Psoas muscle (tissue), 8 donors: Measurements from ENCODE around the gene PRSS27. TPM values are rescaled to one million over a fixed set of nuclear protein-coding genes. Genes with fewer than 3 reads are reported as not detected.
"Not testable (repeated sequence)": the region's sequence is repeated elsewhere in the genome, so short reads cannot be mapped to it uniquely, and the experiment has no call there.

Experiments used
- ATAC-seq, 4 donors: fragments of 200-7000 bp; cut with Tn5 transposase; one replicate each; pipeline ENCODE4 v1.9.1; 2020; ENCODE audit warnings: moderate library complexity in 3 of 4, mild to moderate bottlenecking in 2 of 4
- DNase-seq, 2 donors: peaks; one replicate each; pipeline ENCODE4 v3.0.0-alpha.2; 2020
- H3K27ac ChIP-seq: fragments of 200-600 bp; one replicate; pipeline ENCODE4 v1.8.0; 2022
- H3K27me3 ChIP-seq, 3 donors: fragments of 200-600 bp in 1 of 3; one replicate each; pipeline versions ENCODE4 v1.6.1 to v1.8.0; 2013 to 2022; ENCODE audit warnings: low read length in 2 of 3, mild to moderate bottlenecking in 2 of 3, moderate library complexity in 1 of 3; ENCODE audit not compliant: insufficient read depth in 3 of 3
- H3K36me3 ChIP-seq, 2 donors: fragments of 200-600 bp in 1 of 2; one replicate each; pipeline versions ENCODE4 v1.6.1 to v1.8.0; 2013 to 2022; ENCODE audit warnings: low read depth in 1 of 2, mild to moderate bottlenecking in 1 of 2, moderate library complexity in 1 of 2; ENCODE audit not compliant: insufficient read depth in 1 of 2
- H3K4me1 ChIP-seq: fragments of 200-600 bp; one replicate; pipeline ENCODE4 v1.8.0; 2022
- H3K4me3 ChIP-seq: fragments of 200-600 bp; one replicate; pipeline ENCODE4 v1.8.0; 2022; ENCODE audit warnings: mild to moderate bottlenecking
- H3K9me3 ChIP-seq: fragments of 200-600 bp; one replicate; pipeline ENCODE4 v1.8.0; 2022
- CTCF ChIP-seq: fragments of 200-600 bp; IDR thresholded peaks from one replicate; pipeline ENCODE4 v1.8.0; 2022; ENCODE audit warnings: antibody characterized with exemption
- WGBS, 3 donors: extraction: QIAGEN DNeasy Blood & Tissue Kit; methylation state at CpG; one replicate each; pipeline versions ENCODE4 v1.1.6 to v1.1.7; 2013; 5-methylcytosine and 5-hydroxymethylcytosine counted together
- intact Hi-C, 2 donors: fragments of 100-400 bp; cut with DNase I; formaldehyde crosslinking; loops; one replicate each; pipeline versions ENCODE4 v1.11.0 to v1.14.2; 2022
- polyA plus RNA-seq, 3 donors: library from polyadenylated mRNA; stranded (reverse); fragments of 200-250 nt; gene quantifications; one replicate each; pipeline ENCODE4 v1.2.3, GENCODE V29; 2013
- total RNA-seq, 4 donors: library from RNA; stranded (reverse); fragmentation: NEBNext Ultra II Directional in 2 of 4; extraction: Animal tissue kit (Norgen Biotek cat#: 25700) in 2 of 4; gene quantifications; one replicate each; pipeline versions ENCODE4 v1.2.1 to v1.2.4, GENCODE V29; 2021 to 2023
- donor health status: healthy with polysubstance abuse.
- donor health status: DM: no; HTN: no; CAD: no; lungs with moderate emphysema.
- donor health status: Bipolar disorder and iron deficiency.
- donor health status: healthy.
- donor health status: DM: yes; HTN: yes; CAD: no.
- donor health status: DM: no; HTN: no; CAD: no.
- donor health status: DM: no; HTN: no; CAD: no.
- donor health status: DM: yes; HTN: yes; CAD: no.

Gene PRSS27
- total and polyA plus RNA-seq, 7 donors = 0.07 to 0.34 (median 0.20) TPM; not detected in 2

GRCh38 chr16:2670017-2670416 lies 50.0 kb downstream of the PRSS27 start:
- 10 to 14% (median 11%) methylated on average over 15 of the region's 15 CpGs for WGBS, 3 donors
- peaks cover 31% of the 10 kb centered on the region for H3K4me1 ChIP-seq
- peak; percentile 67 for TF ChIP-seq CTCF
- intact Hi-C loops = loop anchor here in 1 of 2 donors (10.0 kb wide), 1 partner anchor 195 kb away; no protein-coding TSS in a partner anchor
- not testable (repeated sequence) for H3K9me3 ChIP-seq, ATAC-seq, H3K27me3 ChIP-seq
- DNase-seq = peak; percentile 76 to 85
- H3K27ac ChIP-seq = peak overlapping the region; percentile 55
- peak overlapping the region; percentile 34 for H3K4me3 ChIP-seq
- H3K36me3 ChIP-seq = peaks cover 0 to 36% of the 10 kb centered on the region in 2 donors

- H3K27me3 ChIP-seq, ATAC-seq, intact Hi-C loops, H3K9me3 ChIP-seq, DNase-seq: not testable (repeated sequence)
- H3K36me3 ChIP-seq = peaks cover 0 to 36% of the 10 kb centered on the region in 2 donors
- H3K4me1 ChIP-seq = peaks cover 31% of the 10 kb centered on the region
- peak overlapping the region; percentile 55 for H3K27ac ChIP-seq
- H3K4me3 ChIP-seq = peak overlapping the region; percentile 34
- WGBS, 3 donors = 75 to 81% (median 75%) methylated on average over 9 to 10 of the region's 10 CpGs
Measured at GRCh38 chr16:2669587-2669986, 50.4 kb downstream of the PRSS27 start.

DNA sequence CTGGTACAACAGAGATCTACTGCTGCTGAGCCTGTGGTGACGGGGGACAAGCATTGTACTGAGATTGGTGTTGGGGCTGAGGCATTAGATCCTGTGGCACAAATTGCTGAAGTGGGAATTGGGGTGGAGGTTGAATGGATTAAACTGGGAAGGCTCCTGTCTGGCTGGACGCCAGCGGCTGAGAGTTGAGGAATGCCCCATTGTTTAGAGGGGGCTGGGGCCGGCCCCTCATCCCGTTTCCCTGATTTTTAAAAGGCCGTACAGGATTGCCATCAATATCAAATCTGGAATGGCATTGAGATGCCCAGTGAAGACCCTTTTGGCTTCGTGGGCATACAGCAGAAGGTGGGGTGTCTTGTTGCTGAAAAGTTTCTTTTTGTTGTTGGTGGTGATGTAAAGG lies 53.4 kb downstream of the PRSS27 start:
- H3K9me3 ChIP-seq, DNase-seq, H3K27me3 ChIP-seq, ATAC-seq, intact Hi-C loops, H3K27ac ChIP-seq, H3K4me3 ChIP-seq: not testable (repeated sequence)
- WGBS, 3 donors = 62 to 76% (median 73%) methylated on average over 7 of the region's 7 CpGs
- H3K4me1 ChIP-seq = peaks cover 17% of the 10 kb centered on the region
- peaks cover 0 to 55% of the 10 kb centered on the region in 2 donors for H3K36me3 ChIP-seq

DNA sequence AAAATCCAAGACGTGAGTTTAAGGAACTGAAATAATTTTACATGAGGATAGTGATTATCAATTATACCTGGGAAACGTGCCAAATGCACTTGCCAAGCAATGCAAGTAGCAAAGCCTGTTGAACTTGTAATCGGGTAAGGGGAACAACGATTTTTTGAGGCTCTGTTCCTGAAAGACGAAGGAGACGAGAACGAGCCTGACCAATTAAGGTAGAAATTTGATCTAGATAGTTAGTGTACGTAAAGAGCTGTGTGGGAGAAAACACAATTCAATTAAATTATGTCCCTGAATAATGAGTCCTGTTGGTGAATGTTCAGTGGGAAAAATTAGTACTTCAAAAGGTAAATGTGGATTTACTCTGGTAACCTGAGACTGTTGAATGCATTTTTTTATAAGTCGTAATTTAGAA lies 55.4 kb downstream of the PRSS27 start:
- intact Hi-C loops = no loop called here
- H3K4me3 ChIP-seq = no peak overlapping the region
- peaks cover 3% of the 10 kb centered on the region for H3K4me1 ChIP-seq
- H3K36me3 ChIP-seq = peaks cover 0 to 49% of the 10 kb centered on the region in 2 donors
- no peak overlapping the region for H3K27ac ChIP-seq
- ATAC-seq = no peak
- TF ChIP-seq CTCF = no peak
- no peaks in the 10 kb centered on the region for H3K9me3 ChIP-seq
- WGBS, 3 donors = 61 to 65% (median 63%) methylated on average over 9 of the region's 9 CpGs
- DNase-seq = no peak
- no peaks in the 10 kb centered on the region for H3K27me3 ChIP-seq

DNA sequence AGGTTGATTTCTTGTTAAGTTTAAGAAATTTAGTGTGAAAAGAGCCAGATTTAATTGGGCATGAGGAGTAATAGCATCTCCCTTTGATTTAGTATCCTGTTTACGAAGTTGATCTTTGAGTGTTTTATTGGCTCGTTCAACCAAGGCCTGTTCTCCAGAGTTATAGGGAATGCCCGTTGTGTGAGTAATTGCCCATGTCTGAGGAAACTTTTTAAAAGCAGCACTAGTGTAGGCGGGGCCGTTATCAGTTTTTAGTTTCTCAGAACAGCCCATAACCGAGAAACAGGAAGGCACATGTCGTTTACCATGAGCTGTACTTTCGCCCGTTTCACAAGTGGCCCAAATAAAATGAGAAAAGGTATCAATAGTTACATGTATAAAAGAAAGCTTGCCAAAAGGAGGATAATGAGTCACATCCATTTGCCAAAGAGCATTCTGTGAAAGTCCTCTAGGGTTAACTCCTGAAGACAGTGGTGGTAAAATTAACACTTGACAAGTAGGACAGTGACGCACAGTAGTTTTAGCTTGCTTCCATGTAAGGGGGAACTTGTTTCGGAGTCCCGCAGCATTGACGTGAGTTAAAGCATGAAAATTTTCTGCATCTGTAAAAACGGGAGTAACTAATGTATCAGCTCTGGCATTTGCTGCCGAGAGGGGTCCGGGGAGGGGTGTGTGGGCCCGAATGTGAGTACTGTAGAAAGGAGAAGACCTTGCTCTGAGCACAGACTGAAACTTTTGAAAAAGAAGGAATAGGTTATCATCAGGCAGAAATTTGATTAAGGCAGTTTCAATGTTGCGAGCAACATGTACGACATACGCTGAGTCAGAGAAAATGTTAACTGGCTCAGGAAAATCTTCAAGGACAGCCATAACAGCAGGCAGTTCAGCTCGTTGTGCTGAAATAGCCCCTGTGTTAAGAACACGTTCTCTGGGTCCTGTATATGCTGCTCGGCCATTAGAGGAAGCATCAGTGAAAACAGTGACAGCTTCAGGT lies 56.2 kb downstream of the PRSS27 start:
- Histone ChIP-seq H3K4me3 (no peak overlapping the region), H3K9me3 (no peaks in the 10 kb centered on the region), H3K27me3 (no peaks in the 10 kb centered on the region), H3K27ac (no peak overlapping the region), H3K36me3 (peaks cover 0 to 42% of the 10 kb centered on the region in 2 donors), H3K4me1 (no peaks in the 10 kb centered on the region)
- intact Hi-C loops = no loop called here
- no peak for ATAC-seq
- DNase-seq = no peak
- WGBS, 3 donors = 62 to 69% (median 64%) methylated on average over 23 of the region's 23 CpGs
- TF ChIP-seq CTCF = no peak

Other genes with a start within 250 kb of the PRSS27 start
- gene NTN3, start 248.9 kb downstream of the PRSS27 start, total RNA-seq = under 1 TPM in 3 of 4 donors, not detected in 1; 0.13 to 0.20 (median 0.14) TPM
- under 1 TPM in 1 of 3 donors, not detected in 2; 0.01 TPM for gene NTN3, start 248.9 kb downstream of the PRSS27 start, polyA plus RNA-seq
- gene TBC1D24, start 245.1 kb downstream of the PRSS27 start, total RNA-seq = 1 to 10 TPM; 6.0 to 8.9 (median 6.5) TPM
- 1 to 10 TPM; 3.2 to 5.4 (median 4.8) TPM for gene TBC1D24, start 245.1 kb downstream of the PRSS27 start, polyA plus RNA-seq
- 100 to 1,000 TPM; 116 to 193 (median 182) TPM for gene ATP6V0C, start 206.3 kb downstream of the PRSS27 start, total RNA-seq
- gene ATP6V0C, start 206.3 kb downstream of the PRSS27 start, polyA plus RNA-seq = 100 to 1,000 TPM; 165 to 241 (median 174) TPM
- 10 to 100 TPM in 1 of 4 donors, 1 to 10 TPM in 3; 5.7 to 12.4 (median 9.3) TPM for gene AMDHD2, start 199.9 kb downstream of the PRSS27 start, total RNA-seq
- gene AMDHD2, start 199.9 kb downstream of the PRSS27 start, polyA plus RNA-seq = 10 to 100 TPM in 2 of 3 donors, 1 to 10 TPM in 1; 5.4 to 12.6 (median 11.8) TPM
- under 1 TPM in 1 of 4 donors, not detected in 3; 0.22 TPM for gene CEMP1, start 188.8 kb downstream of the PRSS27 start, total RNA-seq
- gene CEMP1, start 188.8 kb downstream of the PRSS27 start, polyA plus RNA-seq = under 1 TPM; 0.16 to 0.32 (median 0.17) TPM
- gene PDPK1, start 182.2 kb downstream of the PRSS27 start, total RNA-seq = 10 to 100 TPM; 29.7 to 44.5 (median 36.6) TPM
- 10 to 100 TPM; 12.9 to 32.6 (median 14.3) TPM for gene PDPK1, start 182.2 kb downstream of the PRSS27 start, polyA plus RNA-seq
- gene KCTD5, start 37.7 kb downstream of the PRSS27 start, total RNA-seq = 10 to 100 TPM in 3 of 4 donors, 1 to 10 TPM in 1; 9.1 to 18.0 (median 16.7) TPM
- gene KCTD5, start 37.7 kb downstream of the PRSS27 start, polyA plus RNA-seq = 10 to 100 TPM; 10.8 to 65.8 (median 24.1) TPM
- gene SRRM2, start 32.4 kb upstream of the PRSS27 start, total RNA-seq = 100 to 1,000 TPM; 277 to 413 (median 316) TPM
- 100 to 1,000 TPM; 183 to 226 (median 216) TPM for gene SRRM2, start 32.4 kb upstream of the PRSS27 start, polyA plus RNA-seq
- gene ELOB, start 57.1 kb upstream of the PRSS27 start, total RNA-seq = 100 to 1,000 TPM; 226 to 317 (median 296) TPM
- gene ELOB, start 57.1 kb upstream of the PRSS27 start, polyA plus RNA-seq = 100 to 1,000 TPM; 344 to 660 (median 388) TPM
- not detected for gene PRSS33, start 67.3 kb upstream of the PRSS27 start, total RNA-seq
- not detected for gene PRSS33, start 67.3 kb upstream of the PRSS27 start, polyA plus RNA-seq
- gene PRSS41, start 78.2 kb upstream of the PRSS27 start, total RNA-seq = not detected
- gene PRSS41, start 78.2 kb upstream of the PRSS27 start, polyA plus RNA-seq = not detected
- gene PRSS21, start 97.0 kb upstream of the PRSS27 start, total RNA-seq = not detected
- gene PRSS21, start 97.0 kb upstream of the PRSS27 start, polyA plus RNA-seq = under 1 TPM; 0.05 to 0.20 (median 0.10) TPM
- gene ZG16B, start 110.1 kb upstream of the PRSS27 start, total RNA-seq = not detected
- gene ZG16B, start 110.1 kb upstream of the PRSS27 start, polyA plus RNA-seq = under 1 TPM in 1 of 3 donors, not detected in 2; 0.62 TPM
- gene PRSS22, start 137.9 kb upstream of the PRSS27 start, total RNA-seq = under 1 TPM in 1 of 4 donors, not detected in 3; 0.20 TPM
- gene PRSS22, start 137.9 kb upstream of the PRSS27 start, polyA plus RNA-seq = under 1 TPM in 2 of 3 donors, not detected in 1; 0.07 to 0.13 TPM
- 10 to 100 TPM; 14.1 to 15.7 (median 15.4) TPM for gene FLYWCH2, start 163.0 kb upstream of the PRSS27 start, total RNA-seq
- gene FLYWCH2, start 163.0 kb upstream of the PRSS27 start, polyA plus RNA-seq = 10 to 100 TPM; 26.5 to 39.4 (median 35.5) TPM
- 10 to 100 TPM; 33.0 to 55.5 (median 40.3) TPM for gene FLYWCH1, start 191.7 kb upstream of the PRSS27 start, total RNA-seq
- gene FLYWCH1, start 191.7 kb upstream of the PRSS27 start, polyA plus RNA-seq = 10 to 100 TPM; 21.2 to 65.2 (median 24.7) TPM
- not detected for gene KREMEN2, start 244.1 kb upstream of the PRSS27 start, total RNA-seq
- gene KREMEN2, start 244.1 kb upstream of the PRSS27 start, polyA plus RNA-seq = under 1 TPM in 2 of 3 donors, not detected in 1; 0.01 to 0.04 TPM
- gene PAQR4, start 249.1 kb upstream of the PRSS27 start, total RNA-seq = 10 to 100 TPM in 1 of 4 donors, 1 to 10 TPM in 3; 4.6 to 15.9 (median 8.1) TPM
- gene PAQR4, start 249.1 kb upstream of the PRSS27 start, polyA plus RNA-seq = 10 to 100 TPM; 12.3 to 26.1 (median 15.0) TPM